ENCODE measurements around the gene WDR43.

WDR43 gene

DNA sequence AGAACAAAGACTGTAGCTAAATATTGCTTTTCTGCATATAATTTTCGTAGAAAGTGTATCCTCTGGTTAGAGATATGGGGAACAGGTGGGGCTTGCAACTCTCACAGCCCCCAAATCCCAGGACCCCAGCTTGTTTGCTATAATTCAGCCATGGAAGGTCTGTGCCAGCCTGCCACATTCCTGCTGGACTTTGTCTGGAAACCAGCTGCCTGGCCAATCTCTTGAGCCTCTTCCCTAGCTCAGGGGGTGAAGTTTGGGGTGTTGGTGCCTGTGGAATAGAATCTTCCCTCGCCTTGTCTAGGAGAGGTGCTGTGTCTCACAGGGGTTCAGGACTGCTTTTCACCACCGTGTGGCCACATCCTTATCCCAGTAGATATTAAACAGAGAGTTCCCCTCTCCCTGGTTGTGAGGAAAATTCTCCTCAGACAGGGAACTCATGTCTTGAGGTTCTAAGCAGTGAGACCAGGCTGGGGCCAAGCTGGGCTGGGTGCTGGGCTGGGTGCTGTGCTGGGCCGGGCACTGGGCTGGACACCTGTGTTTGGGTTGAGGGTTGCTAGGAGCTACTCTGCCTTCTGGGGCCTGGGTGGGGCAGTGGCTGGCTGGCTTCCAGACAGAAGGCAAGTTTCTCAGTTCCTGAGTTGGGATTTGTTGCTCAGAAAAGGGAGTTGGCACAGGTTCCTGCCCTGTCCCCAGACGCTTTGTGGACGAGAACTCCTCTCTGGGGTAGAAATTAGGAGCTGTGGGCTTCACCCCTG, 98.9 kb downstream of the WDR43 start:
- no peak for DNase-seq (ENCODE audit: low spot score)

DNA sequence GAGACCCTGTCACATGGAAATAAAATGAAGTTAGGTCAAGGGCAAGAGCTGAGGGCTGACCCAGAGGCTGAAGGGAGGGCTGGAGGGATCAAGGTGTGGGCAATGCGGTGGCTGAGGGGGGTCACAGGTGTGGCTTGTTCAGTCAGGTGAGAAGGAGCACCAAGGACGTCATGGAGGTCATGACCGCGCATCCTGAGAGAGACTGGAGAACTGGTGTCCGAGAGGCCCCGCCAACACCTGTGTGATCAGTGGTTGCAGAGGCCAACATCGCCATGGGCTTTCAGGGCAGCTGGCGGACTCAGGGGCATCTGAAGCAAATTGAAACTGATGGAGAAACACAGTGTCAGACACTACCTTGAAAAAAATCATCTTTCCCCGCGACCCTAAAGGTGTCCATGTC, 99.6 kb downstream of the WDR43 start:
- no peak for DNase-seq (ENCODE audit: low spot score)

DNA sequence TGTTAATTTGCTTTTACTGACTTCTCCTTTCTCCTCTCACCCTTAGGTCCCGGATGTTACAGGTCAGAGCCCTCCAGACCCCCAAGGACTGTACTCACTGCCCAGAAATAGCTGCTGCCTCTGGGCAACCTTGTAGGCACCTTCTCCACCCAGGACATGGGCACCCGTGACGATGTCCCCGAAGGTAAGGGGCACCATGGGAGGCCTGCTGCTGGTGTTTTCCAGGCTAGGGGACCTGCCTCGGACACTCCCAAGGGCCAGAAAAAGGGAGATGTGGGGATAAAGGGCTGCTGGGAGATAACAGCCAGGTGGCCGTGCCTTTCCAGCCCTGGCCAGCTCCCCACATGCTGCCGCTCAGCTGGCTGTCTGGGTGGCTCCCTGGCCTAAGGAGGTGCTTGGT, 100.2 kb downstream of the WDR43 start:
- DNase-seq (ENCODE audit: low spot score): no peak

DNA sequence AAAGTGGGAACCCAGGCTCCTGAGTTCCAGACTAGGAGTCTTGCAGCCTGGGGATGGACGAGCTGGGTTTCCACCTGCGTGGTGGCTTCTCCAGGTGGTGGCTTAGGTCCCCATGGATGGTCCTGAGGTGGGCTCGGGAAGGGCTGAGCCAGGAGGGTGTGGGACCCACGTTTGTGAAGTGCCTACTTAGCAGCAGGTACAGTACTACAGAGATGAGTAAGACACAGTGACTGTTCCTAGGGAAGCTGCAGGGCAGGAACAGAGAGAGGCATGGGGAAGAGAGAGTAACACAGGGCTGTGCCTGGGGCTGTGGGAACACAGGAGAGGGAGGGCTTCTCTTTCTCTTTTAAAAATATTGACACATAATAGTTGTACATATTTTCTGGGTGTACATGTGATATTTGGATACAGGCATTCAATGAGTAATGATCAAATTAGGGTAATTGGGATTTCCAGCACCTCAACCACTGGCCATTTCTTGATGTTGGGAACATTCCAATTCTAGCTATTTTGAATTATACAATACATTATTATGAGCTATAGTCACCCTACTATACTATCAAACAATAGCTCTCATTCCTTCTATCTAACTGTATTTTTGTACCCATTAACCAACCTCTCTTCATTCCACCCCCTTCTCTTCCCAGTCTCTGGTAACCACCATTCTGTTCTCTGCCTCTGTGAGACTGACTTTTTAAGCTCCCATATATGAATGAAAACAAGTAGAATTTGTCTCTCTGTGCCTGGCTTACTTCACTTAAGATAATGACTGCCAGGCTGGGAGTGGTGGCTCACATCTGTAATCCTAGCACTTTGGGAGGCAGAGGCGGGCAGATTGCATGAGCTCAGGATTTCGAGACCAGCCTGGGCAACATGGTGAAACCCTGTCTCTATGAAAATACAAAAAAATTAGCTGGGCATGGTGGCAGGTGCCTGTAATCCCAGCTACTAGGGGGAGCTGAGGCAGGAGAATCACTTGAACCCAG, 101.6 kb downstream of the WDR43 start:
- no peak for DNase-seq (ENCODE audit: low spot score)

DNA sequence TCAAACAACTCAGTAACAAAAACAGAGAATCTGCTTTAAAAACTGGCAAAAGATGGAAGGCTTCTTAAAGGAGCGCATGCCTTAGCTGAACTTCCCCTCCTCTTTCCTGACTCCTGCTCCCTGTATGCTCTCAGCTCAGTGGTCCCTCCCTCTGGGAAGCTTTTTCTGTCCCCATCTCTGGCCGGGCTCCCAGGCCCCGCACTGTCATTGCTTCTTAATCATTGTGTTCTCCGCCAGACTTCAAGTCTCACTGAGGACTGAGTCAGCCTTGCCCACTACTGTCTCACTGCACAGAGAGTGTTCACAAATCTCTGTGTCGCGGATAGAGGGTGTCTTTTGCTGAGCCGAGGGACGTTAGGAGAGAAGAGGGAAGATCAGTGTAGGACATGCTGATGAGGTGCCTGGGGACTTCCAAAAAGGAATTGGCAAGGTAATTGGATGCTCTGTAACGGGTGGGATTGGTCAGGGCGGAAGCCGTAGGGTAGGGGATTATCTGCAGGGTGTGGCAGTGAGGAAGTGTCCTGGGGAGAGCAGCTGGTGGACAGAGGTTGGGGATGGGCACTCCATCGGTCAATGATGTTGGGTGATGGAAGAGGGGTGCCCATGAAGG, 102.9 kb downstream of the WDR43 start:
- peak; percentile 72 for DNase-seq (ENCODE audit: low spot score)
